ENCODE measurements around the gene GATAD2A. TPM values are rescaled to one million over a fixed set of nuclear protein-coding genes. Genes with fewer than 3 reads are reported as not detected.

GATAD2A gene
- total and polyA plus RNA-seq, 10 of the 15 experiments (the other 5 are each of a cell fraction or from before 2014, with no cell fraction given) = 2.6 to 173 (median 32.0) TPM

DNA sequence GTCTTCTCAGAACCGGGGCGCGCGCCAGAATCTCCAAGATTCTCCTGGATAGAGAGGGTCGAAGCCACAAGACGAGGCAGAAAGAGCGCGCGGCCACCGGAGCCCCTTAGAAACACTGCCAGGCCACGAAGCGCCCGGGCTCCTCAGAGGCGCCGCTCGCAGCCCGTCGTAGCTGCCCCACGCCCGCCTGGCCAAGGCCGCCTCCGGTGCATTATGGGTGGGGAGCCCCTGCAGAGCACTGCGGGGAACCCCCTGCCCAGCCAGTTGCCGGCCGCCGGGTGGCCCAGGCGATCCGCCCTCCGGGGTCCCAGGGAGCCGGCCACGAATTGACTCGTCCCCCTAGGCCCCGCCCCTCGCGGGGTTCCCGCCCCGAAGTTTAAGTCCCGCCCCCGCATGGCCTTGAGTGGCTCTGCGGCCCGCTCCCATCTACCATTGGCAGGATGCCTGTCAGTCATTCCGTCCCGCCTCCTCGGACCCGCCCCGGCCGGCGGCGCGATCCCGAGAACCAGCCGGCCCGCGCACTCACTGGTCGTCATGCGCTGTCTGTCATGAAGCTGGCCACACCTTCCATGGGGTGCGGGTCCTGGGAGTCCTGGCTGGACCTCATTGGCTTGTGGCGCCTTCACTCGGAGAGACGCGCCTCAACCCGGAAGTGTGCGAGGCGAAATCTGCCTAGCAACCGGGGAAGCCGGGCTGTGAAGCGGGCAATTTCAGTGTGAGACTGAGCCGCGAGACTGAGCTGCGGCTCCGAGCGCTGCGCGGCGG, 20.2 kb upstream of the GATAD2A start (continued):
- TF ChIP-seq CBX5 (IDR thresholded peaks at IDR 0.05; ENCODE audit: low read depth) (no peak), SMC3 (IDR thresholded peaks at IDR 0.05; ENCODE audit: borderline replicate concordance, low read length) (no peak; the same call in 1 of the 2 replicates), YY1 (IDR thresholded peaks at IDR 0.05; ENCODE audit: low read depth, low read length) (peak; percentile 60), RUNX3 (IDR thresholded peaks at IDR 0.05; ENCODE audit: low read length) (no peak), BCL11A (IDR thresholded peaks at IDR 0.05; ENCODE audit: low read depth, low read length) (no peak), ZNF274 (IDR thresholded peaks at IDR 0.05; ENCODE audit: insufficient read depth, insufficient read length) (no peak), GABPA (IDR thresholded peaks at IDR 0.05; ENCODE audit: low read depth) (no peak), NR2F1 (conservative IDR thresholded peaks at IDR 0.05) (no peak), MYB (IDR thresholded peaks at IDR 0.05; ENCODE audit: borderline replicate concordance, low read depth, low read length) (no peak), TAF1 (IDR thresholded peaks at IDR 0.05; ENCODE audit: borderline replicate concordance, low read depth, low read length) (0 out of 2 replicates have a peak, but pooled peaks have one; percentile 36), PML (IDR thresholded peaks at IDR 0.05; ENCODE audit: low read length) (no peak), RBBP5 (conservative IDR thresholded peaks at IDR 0.05) (no peak), MXI1 (IDR thresholded peaks at IDR 0.05; ENCODE audit: low read depth, low read length) (peak; percentile 51; the same call in 1 of the 2 replicates), MYC (IDR thresholded peaks at IDR 0.05; ENCODE audit: insufficient read depth, insufficient read length, insufficient replicate concordance, low read length, severe bottlenecking) (no peak), SMARCA5 (IDR thresholded peaks at IDR 0.05) (no peak), CEBPB (IDR thresholded peaks at IDR 0.05; ENCODE audit: borderline replicate concordance in 1 of 2, low read depth in 2 of 2, low read length in 2 of 2) (peak in 1 of 2 experiments; percentile 62; a peak in 1 of 4 replicates), NKRF (conservative IDR thresholded peaks at IDR 0.05) (no peak; the same call in 1 of the 2 replicates)
- TF ChIP-seq, protein P1, sequence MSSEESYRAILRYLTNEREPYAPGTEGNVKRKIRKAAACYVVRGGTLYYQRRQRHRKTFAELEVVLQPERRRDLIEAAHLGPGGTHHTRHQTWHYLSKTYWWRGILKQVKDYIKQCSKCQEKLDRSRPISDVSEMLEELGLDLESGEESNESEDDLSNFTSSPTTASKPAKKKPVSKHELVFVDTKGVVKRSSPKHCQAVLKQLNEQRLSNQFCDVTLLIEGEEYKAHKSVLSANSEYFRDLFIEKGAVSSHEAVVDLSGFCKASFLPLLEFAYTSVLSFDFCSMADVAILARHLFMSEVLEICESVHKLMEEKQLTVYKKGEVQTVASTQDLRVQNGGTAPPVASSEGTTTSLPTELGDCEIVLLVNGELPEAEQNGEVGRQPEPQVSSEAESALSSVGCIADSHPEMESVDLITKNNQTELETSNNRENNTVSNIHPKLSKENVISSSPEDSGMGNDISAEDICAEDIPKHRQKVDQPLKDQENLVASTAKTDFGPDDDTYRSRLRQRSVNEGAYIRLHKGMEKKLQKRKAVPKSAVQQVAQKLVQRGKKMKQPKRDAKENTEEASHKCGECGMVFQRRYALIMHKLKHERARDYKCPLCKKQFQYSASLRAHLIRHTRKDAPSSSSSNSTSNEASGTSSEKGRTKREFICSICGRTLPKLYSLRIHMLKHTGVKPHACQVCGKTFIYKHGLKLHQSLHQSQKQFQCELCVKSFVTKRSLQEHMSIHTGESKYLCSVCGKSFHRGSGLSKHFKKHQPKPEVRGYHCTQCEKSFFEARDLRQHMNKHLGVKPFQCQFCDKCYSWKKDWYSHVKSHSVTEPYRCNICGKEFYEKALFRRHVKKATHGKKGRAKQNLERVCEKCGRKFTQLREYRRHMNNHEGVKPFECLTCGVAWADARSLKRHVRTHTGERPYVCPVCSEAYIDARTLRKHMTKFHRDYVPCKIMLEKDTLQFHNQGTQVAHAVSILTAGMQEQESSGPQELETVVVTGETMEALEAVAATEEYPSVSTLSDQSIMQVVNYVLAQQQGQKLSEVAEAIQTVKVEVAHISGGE (CRISPR knock-in tag; IDR thresholded peaks at IDR 0.05) = no peak
- TF ChIP-seq, protein P2, sequence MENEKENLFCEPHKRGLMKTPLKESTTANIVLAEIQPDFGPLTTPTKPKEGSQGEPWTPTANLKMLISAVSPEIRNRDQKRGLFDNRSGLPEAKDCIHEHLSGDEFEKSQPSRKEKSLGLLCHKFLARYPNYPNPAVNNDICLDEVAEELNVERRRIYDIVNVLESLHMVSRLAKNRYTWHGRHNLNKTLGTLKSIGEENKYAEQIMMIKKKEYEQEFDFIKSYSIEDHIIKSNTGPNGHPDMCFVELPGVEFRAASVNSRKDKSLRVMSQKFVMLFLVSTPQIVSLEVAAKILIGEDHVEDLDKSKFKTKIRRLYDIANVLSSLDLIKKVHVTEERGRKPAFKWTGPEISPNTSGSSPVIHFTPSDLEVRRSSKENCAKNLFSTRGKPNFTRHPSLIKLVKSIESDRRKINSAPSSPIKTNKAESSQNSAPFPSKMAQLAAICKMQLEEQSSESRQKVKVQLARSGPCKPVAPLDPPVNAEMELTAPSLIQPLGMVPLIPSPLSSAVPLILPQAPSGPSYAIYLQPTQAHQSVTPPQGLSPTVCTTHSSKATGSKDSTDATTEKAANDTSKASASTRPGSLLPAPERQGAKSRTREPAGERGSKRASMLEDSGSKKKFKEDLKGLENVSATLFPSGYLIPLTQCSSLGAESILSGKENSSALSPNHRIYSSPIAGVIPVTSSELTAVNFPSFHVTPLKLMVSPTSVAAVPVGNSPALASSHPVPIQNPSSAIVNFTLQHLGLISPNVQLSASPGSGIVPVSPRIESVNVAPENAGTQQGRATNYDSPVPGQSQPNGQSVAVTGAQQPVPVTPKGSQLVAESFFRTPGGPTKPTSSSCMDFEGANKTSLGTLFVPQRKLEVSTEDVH (IDR thresholded peaks at IDR 0.05; ENCODE audit: low read depth, partially characterized antibody) = no peak
- TF ChIP-seq, protein P3, sequence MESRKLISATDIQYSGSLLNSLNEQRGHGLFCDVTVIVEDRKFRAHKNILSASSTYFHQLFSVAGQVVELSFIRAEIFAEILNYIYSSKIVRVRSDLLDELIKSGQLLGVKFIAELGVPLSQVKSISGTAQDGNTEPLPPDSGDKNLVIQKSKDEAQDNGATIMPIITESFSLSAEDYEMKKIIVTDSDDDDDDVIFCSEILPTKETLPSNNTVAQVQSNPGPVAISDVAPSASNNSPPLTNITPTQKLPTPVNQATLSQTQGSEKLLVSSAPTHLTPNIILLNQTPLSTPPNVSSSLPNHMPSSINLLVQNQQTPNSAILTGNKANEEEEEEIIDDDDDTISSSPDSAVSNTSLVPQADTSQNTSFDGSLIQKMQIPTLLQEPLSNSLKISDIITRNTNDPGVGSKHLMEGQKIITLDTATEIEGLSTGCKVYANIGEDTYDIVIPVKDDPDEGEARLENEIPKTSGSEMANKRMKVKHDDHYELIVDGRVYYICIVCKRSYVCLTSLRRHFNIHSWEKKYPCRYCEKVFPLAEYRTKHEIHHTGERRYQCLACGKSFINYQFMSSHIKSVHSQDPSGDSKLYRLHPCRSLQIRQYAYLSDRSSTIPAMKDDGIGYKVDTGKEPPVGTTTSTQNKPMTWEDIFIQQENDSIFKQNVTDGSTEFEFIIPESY (IDR thresholded peaks at IDR 0.05) = no peak; the same call in 1 of the 2 replicates

Measured in GM12878 (cell line).